K562 (cell line): ENCODE data around the gene DHRS12. TPM values are rescaled to one million over a fixed set of nuclear protein-coding genes. Genes with fewer than 3 reads are reported as not detected.
A peak's percentile ranks its signal among the peaks of the same experiment; 100 is the strongest.

ENCODE experiments used
- CHAMP1 ChIP-seq: fragments of 450-650 bp; IDR thresholded peaks from 2 replicates; pipeline ENCODE4 v1.6.1; 2016; ENCODE audit warnings: mild to moderate bottlenecking
- ELF1 ChIP-seq: fragments of 200-800 bp; sonication (Bioruptor generic); IDR thresholded peaks from 2 replicates; pipeline ENCODE4 v1.6.1; 2016; ENCODE audit warnings: missing genetic modification characterization, missing compliant biosample characterization
- ETV5 ChIP-seq: sonication (generic); formaldehyde crosslinking; IDR thresholded peaks from 2 replicates; pipeline ENCODE4 v1.4.0; 2020; ENCODE audit warnings: low read depth, mild to moderate bottlenecking, missing genetic modification reagents
- HMBOX1 ChIP-seq: sonication (generic); IDR thresholded peaks from 2 replicates; pipeline ENCODE4 v1.6.1; 2016
- JUNB ChIP-seq: fragments of 450-650 bp; formaldehyde crosslinking; conservative IDR thresholded peaks from 2 replicates; pipeline ENCODE4 v1.4.0; 2020; ENCODE audit warnings: mild to moderate bottlenecking
- NCOA6 ChIP-seq: fragments of 450-650 bp; IDR thresholded peaks from 2 replicates; pipeline ENCODE4 v1.6.1; 2017; ENCODE audit warnings: mild to moderate bottlenecking
- PHF8 ChIP-seq: fragments of 200-600 bp; sonication (generic); IDR thresholded peaks from 2 replicates; pipeline ENCODE4 v1.6.1; 2012; ENCODE audit warnings: mixed run types, mild to moderate bottlenecking, inconsistent platforms, low read length, moderate library complexity, borderline replicate concordance
- PPARD ChIP-seq: fragments of 250-450 bp; sonication (Bioruptor Pico); IDR thresholded peaks from 2 replicates; pipeline ENCODE4 v1.8.0; 2022; ENCODE audit warnings: inconsistent platforms, mild to moderate bottlenecking, moderate library complexity
- SAP30 ChIP-seq: fragments of 200-600 bp; sonication (generic); IDR thresholded peaks from 2 replicates; pipeline ENCODE4 v1.6.1; 2012; ENCODE audit warnings: borderline replicate concordance, low read depth, mild to moderate bottlenecking, moderate library complexity, low read length, control low read depth, inconsistent platforms; ENCODE audit not compliant: insufficient read depth, poor library complexity, severe bottlenecking
- SIRT6 ChIP-seq: IDR thresholded peaks from one replicate; pipeline ENCODE4 v1.6.1; 2012; ENCODE audit warnings: low read depth, mild to moderate bottlenecking, control low read depth, inconsistent platforms, low read length, moderate library complexity
- ZC3H8 ChIP-seq: fragments of 450-650 bp; IDR thresholded peaks from 2 replicates; pipeline ENCODE4 v1.6.1; 2017
- ZEB2 ChIP-seq: fragments of 450-650 bp; IDR thresholded peaks from 2 replicates; pipeline ENCODE4 v1.6.1; 2016
- ZNF431 ChIP-seq: sonication (generic); formaldehyde crosslinking; IDR thresholded peaks from 2 replicates; pipeline ENCODE4 v1.8.0; 2022; ENCODE audit warnings: mild to moderate bottlenecking, missing genetic modification reagents
- polyA plus RNA-seq, 8 experiments: library from polyadenylated mRNA; depleted of rRNA in 4 of 8; stranded (reverse) in 5 of 8; unstranded in 3 of 8; fragments of >200 nt; fragmentation: Nextera tagmentation in 2 of 8; fragmentation: Illumina TruSeq in 1 of 8; extraction: Ambion mirVana in 2 of 8; extraction: Trizol in 1 of 8; gene quantifications; 2 replicates each; pipeline versions ENCODE4 v1.2.1 to v1.2.3, GENCODE V29; 2011 to 2014; ENCODE audit warnings: inconsistent platforms in 1 of 8, missing spikeins in 1 of 8
- total RNA-seq, 7 experiments: library from RNA; depleted of rRNA in 6 of 7; stranded (reverse); fragments of >200 nt in 6 of 7; fragmentation: Illumina TruSeq in 2 of 7; extraction: Trizol in 2 of 7; gene quantifications; 2 replicates each; pipeline versions ENCODE4 v1.2.1 to v1.2.3, GENCODE V29; 2011 to 2021; ENCODE audit warnings: low replicate concordance in 1 of 7
- TF ChIP-seq, protein P1 (sequence below): fragments of 200-600 bp; sonication (generic); IDR thresholded peaks from one replicate; pipeline ENCODE4 v1.6.1; 2012; ENCODE audit warnings: mild to moderate bottlenecking, low read depth, low read length, inconsistent platforms

Gene DHRS12
- total and polyA plus RNA-seq, 9 of the 15 experiments (the other 6 are each of a cell fraction or from before 2014, with no cell fraction given), result 0.62 to 2.7 (median 0.98) TPM

GRCh38 chr13:51785712-51786424 lies 18.1 kb downstream of the DHRS12 start (continued):
- TF ChIP-seq, protein P1, sequence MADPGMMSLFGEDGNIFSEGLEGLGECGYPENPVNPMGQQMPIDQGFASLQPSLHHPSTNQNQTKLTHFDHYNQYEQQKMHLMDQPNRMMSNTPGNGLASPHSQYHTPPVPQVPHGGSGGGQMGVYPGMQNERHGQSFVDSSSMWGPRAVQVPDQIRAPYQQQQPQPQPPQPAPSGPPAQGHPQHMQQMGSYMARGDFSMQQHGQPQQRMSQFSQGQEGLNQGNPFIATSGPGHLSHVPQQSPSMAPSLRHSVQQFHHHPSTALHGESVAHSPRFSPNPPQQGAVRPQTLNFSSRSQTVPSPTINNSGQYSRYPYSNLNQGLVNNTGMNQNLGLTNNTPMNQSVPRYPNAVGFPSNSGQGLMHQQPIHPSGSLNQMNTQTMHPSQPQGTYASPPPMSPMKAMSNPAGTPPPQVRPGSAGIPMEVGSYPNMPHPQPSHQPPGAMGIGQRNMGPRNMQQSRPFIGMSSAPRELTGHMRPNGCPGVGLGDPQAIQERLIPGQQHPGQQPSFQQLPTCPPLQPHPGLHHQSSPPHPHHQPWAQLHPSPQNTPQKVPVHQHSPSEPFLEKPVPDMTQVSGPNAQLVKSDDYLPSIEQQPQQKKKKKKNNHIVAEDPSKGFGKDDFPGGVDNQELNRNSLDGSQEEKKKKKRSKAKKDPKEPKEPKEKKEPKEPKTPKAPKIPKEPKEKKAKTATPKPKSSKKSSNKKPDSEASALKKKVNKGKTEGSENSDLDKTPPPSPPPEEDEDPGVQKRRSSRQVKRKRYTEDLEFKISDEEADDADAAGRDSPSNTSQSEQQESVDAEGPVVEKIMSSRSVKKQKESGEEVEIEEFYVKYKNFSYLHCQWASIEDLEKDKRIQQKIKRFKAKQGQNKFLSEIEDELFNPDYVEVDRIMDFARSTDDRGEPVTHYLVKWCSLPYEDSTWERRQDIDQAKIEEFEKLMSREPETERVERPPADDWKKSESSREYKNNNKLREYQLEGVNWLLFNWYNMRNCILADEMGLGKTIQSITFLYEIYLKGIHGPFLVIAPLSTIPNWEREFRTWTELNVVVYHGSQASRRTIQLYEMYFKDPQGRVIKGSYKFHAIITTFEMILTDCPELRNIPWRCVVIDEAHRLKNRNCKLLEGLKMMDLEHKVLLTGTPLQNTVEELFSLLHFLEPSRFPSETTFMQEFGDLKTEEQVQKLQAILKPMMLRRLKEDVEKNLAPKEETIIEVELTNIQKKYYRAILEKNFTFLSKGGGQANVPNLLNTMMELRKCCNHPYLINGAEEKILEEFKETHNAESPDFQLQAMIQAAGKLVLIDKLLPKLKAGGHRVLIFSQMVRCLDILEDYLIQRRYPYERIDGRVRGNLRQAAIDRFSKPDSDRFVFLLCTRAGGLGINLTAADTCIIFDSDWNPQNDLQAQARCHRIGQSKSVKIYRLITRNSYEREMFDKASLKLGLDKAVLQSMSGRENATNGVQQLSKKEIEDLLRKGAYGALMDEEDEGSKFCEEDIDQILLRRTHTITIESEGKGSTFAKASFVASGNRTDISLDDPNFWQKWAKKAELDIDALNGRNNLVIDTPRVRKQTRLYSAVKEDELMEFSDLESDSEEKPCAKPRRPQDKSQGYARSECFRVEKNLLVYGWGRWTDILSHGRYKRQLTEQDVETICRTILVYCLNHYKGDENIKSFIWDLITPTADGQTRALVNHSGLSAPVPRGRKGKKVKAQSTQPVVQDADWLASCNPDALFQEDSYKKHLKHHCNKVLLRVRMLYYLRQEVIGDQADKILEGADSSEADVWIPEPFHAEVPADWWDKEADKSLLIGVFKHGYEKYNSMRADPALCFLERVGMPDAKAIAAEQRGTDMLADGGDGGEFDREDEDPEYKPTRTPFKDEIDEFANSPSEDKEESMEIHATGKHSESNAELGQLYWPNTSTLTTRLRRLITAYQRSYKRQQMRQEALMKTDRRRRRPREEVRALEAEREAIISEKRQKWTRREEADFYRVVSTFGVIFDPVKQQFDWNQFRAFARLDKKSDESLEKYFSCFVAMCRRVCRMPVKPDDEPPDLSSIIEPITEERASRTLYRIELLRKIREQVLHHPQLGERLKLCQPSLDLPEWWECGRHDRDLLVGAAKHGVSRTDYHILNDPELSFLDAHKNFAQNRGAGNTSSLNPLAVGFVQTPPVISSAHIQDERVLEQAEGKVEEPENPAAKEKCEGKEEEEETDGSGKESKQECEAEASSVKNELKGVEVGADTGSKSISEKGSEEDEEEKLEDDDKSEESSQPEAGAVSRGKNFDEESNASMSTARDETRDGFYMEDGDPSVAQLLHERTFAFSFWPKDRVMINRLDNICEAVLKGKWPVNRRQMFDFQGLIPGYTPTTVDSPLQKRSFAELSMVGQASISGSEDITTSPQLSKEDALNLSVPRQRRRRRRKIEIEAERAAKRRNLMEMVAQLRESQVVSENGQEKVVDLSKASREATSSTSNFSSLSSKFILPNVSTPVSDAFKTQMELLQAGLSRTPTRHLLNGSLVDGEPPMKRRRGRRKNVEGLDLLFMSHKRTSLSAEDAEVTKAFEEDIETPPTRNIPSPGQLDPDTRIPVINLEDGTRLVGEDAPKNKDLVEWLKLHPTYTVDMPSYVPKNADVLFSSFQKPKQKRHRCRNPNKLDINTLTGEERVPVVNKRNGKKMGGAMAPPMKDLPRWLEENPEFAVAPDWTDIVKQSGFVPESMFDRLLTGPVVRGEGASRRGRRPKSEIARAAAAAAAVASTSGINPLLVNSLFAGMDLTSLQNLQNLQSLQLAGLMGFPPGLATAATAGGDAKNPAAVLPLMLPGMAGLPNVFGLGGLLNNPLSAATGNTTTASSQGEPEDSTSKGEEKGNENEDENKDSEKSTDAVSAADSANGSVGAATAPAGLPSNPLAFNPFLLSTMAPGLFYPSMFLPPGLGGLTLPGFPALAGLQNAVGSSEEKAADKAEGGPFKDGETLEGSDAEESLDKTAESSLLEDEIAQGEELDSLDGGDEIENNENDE, result no peak
- no peak for TF ChIP-seq JUNB (CRISPR knock-in tag)
- TF ChIP-seq PHF8, result no peak
- TF ChIP-seq CHAMP1, result no peak
- no peak for TF ChIP-seq SAP30
- TF ChIP-seq ETV5 (CRISPR knock-in tag), result no peak
- TF ChIP-seq ELF1, result no peak
- TF ChIP-seq SIRT6, result no peak
- TF ChIP-seq ZEB2, result 0 out of 2 replicates have a peak, but pooled peaks have one; percentile 27
- no peak for TF ChIP-seq PPARD (CRISPR knock-in tag)
- no peak; the same call in 1 of the 2 replicates for TF ChIP-seq HMBOX1
- no peak for TF ChIP-seq ZNF431
- TF ChIP-seq ZC3H8, result no peak
- TF ChIP-seq NCOA6, result no peak
